Activated CD8-positive, alpha-beta memory T cell treated with anti-CD3 and anti-CD28 coated beads for 24 hours (primary cell): Measurements from ENCODE around the gene LRP5.
"Not testable (repeated sequence)": the region's sequence is repeated elsewhere in the genome, so short reads cannot be mapped to it uniquely, and the experiment has no call there.

Experiments
- DNase-seq: peaks from one replicate; pipeline ENCODE4 v3.0.0-alpha.2; 2020

Gene LRP5

DNA sequence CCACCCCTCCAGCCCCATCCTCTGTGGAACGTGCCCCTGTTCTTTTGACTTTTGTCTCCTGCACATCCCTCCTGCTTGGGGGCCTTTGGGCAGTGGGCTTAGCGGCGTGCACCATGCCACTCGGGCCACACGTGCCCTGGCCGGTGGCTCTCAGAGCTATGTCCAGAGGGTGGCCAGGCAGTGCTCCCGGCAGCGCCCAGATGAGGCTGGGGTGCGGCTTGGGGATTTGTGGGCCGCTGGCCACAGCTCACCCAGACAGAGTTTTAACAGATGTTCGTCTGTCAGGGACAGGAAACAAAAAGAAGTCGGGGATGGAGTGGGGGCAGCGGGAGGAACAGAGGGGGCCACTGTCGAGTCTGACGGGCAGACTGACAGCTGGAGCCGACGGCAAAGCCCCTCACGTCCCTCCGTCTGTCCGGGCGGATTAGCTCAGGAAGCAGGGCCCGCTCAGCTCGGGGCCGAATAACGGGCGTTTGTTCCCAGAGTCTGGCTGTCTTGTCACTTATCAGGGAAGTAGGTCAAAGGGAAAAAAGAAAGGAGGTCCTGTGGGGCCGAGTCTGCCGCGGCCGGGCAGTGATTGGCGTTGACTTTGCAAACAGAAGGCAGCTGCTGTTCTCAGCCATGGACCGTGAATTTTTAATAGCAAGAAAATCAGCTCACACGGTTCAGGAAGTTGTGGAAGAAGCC lies 61.6 kb downstream of the LRP5 start:
- no peak for DNase-seq

DNA sequence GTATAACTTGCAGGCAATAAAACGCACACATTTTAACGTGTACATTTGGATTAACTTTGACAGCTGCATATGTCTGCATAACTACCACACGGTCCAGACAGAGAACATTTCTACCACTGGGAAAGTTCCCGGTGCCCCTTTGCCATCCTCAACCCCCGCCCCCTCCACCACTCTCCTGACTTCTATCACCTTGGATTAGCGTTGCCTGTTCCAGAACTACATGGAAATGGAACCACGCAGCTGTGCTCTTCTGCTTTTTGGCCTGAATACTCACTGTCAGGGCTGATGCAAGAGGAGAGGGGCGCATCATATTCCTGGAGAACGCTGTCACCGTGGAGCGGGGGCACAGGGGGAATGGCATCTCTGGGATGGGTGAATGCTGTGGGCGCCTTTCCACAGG lies 62.1 kb downstream of the LRP5 start:
- DNase-seq = no peak

DNA sequence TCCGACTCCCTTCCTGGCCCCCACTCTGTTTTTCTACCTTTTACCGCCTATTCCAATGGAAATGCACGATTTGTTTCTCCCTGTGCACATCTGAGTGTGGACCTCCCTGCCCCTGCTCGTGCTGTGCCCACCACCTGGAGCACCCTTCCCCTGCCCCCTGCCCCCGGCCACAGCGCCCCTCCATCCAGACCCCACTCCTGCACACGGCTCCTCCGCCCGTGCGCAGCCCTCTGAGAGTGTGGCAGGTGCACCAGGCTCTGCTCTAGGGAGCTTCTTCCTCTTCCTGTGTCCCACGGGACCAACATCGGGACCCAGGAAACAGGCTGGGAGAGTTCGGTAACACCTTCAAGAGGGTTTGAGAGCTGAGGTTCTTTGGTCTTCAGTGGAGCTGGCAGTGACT lies 62.9 kb downstream of the LRP5 start:
- DNase-seq = no peak

DNA sequence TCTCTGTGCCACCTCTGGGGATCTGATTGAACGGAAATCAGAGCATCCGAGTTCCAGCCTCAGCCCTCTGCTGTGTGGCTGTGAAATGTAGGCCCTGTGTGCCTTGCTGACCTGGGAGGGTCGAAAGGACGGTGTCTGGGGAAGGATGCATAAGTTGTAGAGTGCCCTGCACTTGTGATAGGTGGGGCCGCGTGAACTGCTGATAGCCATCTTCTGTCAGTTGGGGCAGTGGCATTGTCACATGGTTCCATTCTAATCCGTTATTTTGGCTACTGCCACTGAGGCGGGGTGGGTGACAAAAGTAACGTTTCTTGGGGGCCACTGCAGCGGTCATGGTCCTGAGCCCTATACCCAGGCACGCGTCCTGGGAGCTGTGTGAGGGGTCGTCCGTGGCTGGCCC lies 63.4 kb downstream of the LRP5 start:
- DNase-seq = no peak

DNA sequence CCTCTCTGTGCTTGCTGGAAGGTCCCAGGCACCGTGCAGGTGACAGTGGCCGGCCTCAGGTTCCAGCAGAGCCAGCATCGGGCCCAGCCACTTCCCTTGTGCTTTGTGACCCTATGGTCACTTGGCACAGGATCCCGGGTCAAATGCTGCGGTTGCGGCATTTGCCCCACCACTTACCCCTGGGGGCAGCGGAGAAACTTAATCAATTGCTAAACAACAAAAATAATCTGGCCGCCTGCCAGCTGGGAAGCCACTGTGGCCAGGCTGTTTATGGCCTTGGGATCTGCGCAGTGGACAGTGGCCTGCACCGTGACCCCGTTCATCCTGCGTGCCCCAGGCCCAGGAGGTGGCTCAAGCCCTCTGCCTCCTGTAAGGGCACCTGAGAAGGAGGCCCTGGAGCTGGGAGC lies 65.0 kb downstream of the LRP5 start:
- DNase-seq = no peak

DNA sequence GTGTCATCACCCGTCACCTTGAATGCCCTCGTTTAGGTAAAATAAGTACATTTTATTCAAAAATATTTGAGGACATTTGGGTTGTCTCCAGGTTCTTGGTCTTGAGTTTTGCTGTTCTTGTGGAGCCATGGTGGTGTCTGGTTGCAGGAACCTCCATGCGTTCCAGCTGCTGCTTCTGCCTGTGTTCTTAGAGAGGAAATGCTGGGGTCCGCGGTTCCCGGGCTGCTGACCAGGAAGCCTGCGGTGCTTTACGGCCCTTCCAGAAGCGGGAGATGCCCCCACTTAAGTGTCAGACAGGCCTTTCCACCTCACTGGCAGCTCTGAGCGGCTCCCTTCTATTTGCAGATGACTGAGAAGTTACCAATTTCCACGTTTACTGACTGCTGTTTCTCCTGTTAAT lies 66.8 kb downstream of the LRP5 start:
- no peak for DNase-seq

DNA sequence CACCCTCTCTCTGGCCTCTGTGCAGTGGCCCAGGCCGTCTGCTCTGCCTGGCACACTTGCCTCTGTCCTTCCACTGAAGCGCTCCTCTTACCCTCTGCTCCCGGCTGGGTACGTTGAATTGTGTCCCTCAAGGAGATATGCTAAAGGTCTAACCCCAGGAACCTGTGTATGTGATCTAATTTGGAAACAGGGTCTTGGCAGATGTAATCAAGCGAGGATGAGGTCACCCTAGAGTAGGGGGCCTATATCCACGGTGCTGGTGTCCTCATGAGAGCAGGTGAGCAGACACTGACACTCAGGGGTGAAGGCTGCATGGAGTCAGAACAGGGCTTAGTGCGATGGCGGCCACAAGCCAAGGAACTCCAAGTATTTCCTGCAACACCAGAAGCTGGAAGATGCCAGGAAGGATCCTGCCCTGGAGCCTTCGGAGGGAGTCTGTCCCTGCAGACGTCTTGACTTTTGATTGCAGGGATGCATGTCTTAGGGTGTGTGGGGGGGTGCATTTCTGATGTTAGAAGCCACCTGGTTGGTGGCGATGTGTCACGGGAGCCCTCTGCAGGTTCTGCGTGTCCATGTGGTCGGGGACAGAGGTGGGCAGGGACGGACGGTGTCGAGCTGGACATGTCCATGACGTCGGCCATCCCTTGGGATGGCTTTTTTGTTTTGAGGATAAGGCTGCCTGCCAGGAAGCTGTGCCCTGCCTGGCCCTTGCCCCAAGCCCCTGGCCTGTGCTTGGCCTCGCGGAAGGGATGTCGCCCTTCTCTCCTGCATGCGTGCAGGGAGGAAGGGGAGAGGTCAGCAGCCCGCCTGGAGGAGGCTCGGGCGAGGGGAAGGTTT lies 68.6 kb downstream of the LRP5 start:
- DNase-seq = no peak

DNA sequence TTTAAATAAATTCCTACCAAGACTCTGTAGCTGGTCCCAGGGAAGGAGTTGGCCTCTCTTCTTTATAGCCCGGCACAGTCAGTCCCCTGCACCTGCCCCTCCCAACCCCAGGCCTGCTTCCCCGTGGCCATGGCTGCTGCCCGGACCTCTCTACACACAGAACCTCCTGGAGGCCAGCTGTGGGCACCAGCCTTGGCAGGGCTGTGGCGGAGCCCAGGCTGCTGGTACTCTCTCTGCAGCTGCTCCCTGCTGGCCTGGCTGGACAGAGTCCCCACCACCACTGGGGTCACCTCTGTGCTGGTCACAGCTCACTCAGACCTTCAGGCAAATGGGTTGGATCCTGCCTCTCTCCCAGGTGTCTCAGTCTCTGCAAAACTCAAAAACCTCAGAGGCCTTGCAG lies 69.3 kb downstream of the LRP5 start:
- no peak for DNase-seq

DNA sequence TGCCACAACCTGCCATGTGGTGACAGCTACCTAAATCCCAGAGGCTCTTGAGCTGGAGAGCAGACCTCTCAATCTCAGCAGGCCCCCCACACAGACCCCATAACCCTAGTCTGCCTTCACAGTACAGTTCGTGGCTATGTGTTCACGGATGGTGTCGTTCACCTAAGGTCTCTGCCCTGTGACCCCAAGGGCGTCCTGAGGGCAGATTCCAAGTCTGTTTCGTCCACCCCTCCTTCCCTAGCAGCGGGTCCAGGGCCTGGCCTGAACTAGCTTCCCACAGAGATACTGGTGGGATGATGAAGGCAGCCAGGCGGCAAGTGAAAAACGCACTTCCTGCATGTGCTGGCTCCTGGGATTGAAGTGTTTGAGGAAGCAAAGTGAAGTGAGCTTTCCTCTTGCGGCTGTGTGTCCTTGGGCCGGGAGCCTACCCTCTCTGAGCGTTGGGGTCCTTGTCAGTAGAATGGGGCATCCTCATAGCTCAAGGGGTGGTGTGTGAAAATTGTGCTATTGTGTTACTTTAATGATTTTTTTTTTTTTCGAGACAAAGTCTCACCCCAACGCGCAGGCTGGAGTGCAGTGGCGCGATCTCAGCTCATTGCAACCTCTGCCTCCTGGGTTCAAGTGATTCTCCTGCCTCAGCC lies 70.1 kb downstream of the LRP5 start:
- DNase-seq = no peak

DNA sequence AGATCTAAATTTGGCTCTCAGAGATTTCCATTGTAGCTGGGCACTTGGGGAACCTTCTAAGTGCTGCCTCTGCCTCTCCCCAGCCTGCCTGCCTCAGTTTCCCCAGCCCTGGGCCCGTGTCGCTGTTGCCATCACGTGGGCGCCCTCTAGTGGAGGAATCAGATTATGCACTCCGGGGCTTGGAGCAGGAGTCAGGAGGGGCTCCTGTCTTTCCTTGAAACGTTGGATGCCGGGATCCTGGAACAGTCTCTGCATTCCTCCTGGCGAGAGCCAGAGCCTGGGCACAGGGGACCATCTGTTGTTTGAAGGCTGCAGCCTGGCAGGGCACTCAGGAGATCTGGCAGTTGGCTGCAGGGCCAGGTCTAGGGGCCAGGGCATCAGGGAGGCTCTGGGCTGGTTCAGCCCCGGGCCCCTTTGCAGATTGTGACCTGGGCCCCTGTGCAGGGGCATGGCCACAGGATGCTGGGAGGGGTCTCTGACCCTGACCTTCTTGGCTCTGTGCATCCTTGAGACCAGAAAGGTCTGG lies 71.6 kb downstream of the LRP5 start:
- peak; percentile 87 for DNase-seq

DNA sequence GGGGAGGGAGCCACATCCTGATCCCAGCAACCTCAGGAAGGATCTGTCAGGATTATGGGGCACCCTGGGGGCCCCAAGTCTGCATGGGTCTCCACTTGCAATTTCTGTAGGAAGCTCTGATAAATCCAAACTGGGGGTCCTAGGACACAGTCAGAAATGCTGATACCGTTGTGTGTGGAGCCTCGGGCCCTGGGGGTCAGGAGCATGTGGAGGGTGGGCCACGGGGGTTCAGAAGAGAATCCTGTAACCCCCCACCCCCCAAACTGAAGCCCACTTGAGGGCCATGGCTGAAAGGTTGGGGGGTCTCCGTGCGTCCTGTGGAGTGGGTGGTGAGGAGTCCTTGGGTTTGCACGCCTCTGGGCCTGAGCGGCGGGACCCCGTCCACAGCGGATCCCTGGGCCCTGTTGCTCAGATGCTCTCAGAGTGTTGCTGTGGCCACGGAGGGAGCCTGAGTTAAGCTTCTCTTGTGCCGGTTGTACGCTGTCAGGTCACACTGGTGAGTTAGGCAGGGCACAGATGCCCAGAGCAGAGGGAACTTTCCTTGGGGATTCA lies 72.2 kb downstream of the LRP5 start:
- DNase-seq = no peak

DNA sequence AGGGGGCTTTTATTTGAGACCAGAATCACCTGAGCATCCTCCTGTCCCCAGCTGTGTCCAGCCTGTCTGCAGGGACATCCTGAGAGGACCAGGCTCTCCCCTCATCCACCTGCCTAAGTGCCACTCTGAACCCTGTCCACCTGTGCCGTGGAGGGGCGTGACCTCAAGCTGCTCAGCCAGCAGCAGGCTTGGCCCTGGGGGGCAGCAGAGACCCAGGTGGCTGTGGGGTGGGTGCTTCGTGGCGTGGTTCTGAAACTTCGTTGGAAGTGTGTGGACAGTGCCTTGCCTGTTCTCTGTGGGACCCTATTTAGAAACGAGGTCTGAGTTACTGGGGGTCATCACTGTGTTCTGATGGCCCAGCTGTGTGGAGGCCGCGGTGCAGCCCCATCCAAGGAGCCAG lies 72.7 kb downstream of the LRP5 start:
- no peak for DNase-seq

DNA sequence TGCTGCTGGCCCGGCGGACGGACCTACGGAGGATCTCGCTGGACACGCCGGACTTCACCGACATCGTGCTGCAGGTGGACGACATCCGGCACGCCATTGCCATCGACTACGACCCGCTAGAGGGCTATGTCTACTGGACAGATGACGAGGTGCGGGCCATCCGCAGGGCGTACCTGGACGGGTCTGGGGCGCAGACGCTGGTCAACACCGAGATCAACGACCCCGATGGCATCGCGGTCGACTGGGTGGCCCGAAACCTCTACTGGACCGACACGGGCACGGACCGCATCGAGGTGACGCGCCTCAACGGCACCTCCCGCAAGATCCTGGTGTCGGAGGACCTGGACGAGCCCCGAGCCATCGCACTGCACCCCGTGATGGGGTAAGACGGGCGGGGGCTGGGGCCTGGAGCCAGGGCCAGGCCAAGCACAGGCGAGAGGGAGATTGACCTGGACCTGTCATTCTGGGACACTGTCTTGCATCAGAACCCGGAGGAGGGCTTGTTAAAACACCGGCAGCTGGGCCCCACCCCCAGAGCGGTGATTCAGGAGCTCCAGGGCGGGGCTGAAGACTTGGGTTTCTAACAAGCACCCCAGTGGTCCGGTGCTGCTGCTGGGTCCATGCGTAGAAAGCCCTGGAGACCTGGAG lies 74.1 kb downstream of the LRP5 start:
- DNase-seq = no peak

DNA sequence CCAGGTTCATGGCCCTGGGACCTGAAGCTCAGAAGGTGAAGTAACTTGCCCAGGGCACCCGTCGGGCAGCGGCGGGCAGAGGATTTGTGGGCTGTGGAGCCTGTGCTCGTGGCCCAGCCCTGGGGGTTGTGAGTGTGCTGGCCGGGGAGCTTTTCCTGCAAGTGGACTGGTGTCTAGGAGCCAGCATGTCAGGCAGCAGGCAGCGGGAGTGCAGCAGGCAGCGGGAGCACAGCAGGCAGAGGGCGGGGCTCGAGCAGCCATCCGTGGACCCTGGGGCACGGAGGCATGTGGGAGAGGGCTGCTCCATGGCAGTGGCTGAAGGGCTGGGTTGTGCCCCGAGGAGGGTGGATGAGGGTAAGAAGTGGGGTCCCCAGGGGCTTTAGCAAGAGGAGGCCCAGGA lies 75.4 kb downstream of the LRP5 start:
- no peak for DNase-seq

DNA sequence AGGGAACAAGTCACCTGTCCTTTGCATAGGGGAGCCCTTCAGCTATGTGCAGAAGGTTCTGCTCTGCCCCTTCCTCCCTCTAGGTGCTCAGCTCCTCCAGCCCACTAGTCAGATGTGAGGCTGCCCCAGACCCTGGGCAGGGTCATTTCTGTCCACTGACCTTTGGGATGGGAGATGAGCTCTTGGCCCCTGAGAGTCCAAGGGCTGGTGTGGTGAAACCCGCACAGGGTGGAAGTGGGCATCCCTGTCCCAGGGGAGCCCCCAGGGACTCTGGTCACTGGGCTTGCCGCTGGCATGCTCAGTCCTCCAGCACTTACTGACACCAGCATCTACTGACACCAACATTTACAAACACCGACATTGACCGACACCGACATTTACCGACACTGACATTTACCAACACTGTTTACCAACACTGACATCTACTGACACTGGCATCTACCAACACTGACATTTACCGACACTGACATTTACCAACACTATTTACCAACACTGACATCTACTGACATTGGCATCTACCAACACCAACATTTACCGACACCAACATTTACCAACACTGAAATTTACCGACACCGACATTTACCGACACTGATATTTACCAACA lies 76.3 kb downstream of the LRP5 start:
- no peak for DNase-seq

DNA sequence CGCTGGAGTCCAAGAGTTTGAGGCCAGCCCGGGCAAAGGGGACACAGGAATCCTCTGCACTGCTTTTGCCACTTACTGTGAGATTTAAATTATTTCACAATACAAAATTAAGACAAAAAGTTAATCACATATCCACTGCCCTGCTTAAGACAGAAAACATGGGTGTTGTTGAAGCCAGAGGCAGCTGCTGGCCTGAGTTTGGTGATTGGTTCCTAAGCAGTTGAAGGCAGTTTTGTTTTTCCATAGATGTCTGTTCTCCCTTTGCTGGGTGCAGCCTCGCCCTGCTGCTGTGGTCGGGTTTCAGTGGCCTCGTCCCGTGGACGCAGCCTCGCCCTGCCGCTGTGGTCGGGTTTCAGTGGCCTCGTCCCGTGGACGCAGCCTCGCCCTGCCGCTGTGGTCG lies 77.9 kb downstream of the LRP5 start:
- no peak for DNase-seq

DNA sequence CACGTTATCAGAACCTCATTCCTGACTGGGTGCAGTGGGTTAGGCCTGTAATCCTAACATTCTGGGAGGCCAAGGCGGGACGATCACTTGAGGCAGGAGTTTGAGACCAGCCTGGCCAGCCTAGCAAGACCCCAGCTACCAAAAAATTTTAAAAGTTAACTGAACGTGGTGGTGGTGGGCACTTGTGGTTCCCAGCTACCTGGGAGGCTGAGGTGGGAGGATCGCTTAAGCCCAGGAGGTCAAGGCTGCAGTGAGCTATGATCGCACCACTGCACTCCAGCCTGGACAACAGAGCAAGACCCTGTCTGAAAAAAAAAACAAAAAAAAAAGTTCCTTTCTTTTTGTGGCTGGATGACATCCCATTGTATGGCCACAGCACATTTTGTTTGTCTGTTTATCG lies 80.4 kb downstream of the LRP5 start:
- DNase-seq = no peak

DNA sequence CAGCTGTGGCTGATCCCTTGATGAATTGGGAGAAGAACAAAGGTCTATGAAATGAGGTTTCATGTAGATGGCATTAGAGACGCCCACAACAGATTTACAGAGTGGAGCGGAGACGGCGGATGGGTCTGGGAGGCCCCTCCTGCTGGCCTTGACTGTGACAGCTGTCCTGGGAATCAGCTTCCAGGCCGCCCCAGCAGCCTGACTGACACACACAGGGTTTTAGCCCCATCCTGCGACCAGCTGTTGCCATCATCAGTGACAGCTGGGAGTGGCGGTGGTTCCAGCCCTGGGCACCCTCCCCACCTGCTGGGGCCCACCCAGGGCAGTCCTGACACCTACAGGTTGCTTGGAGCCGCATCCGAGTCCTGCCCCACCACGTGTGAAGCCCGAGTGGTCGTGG lies 84.1 kb downstream of the LRP5 start:
- DNase-seq = no peak

DNA sequence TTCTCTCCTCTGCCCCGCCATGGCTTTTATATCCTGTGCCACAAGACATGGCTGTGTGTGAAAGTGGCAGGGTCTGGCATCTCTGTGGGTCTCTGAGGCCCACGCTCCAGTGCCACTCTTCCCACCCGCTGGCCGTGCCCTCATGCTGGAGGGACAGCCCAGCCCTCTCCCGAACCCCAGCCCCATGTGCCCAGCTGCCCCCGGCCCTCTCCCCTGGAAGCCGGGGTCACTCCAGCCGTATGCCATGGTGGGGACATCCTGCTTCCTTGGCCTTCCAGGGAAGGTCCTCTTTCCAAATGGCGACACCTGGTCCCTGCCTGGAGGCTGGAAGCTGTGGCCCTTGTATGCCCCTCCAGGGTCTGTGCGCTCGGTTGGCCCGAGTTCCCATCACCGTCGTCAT lies 84.9 kb downstream of the LRP5 start:
- DNase-seq = no peak

DNA sequence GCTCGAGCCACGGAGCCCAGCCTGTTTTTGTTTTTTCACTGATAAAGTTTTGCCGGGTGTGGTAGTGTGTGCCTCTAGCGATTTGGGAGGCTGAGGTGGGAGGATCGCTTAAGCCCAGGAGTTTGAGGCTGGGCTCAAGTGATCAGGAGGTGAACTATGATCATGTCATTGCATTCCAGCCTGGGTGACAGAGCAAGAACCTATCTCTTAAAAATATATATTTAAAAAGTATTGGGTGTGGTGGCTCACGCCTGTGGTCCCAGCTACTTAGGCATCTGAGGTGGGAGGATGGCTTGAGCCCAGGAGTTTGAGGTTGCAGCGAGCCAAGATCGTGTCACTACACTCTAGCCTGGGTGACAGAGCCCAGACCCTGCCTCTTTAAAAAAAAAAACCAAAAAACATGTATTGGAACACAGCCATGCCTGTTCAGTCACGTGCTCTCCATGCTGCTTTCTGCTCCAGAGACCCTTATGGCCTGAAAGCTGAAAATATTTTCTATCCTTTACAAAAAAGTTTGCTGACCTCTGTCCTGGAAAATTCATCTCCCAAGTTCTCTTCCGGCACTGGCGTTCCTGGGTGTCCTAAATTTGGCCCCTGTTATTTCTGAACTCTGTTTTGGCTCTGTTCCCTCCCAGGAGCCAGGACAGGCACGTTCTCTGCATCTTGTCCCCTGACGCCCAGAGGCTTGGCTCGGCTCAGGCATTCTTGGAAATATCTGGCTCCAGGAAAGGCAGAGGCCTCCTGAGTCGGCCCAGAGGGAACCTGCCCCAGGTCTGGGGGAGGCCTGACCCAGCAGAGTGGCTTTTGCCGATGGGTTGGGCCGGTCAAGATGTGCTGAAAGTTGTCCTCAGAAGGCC lies 86.8 kb downstream of the LRP5 start:
- DNase-seq = no peak

DNA sequence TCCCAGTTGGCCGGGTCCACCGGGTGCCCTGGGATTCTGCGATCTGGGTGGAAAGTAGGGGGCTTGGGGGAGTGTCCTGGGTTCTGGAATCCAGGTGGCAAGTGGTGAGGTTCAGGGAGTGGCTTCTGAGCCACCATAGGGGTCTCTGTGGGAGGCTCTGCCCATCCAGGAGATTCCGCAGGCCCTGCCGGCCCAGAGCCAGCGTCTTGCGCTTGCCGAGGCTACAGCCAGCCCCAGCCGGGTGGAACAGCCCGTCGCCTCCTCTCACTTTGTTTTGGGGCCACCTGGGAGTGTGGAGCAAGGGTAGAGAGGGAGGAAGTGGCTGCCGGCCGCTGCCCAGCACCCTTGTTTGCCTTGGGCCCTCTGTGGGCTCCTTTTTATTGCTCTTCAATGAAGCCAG lies 87.5 kb downstream of the LRP5 start:
- no peak for DNase-seq

DNA sequence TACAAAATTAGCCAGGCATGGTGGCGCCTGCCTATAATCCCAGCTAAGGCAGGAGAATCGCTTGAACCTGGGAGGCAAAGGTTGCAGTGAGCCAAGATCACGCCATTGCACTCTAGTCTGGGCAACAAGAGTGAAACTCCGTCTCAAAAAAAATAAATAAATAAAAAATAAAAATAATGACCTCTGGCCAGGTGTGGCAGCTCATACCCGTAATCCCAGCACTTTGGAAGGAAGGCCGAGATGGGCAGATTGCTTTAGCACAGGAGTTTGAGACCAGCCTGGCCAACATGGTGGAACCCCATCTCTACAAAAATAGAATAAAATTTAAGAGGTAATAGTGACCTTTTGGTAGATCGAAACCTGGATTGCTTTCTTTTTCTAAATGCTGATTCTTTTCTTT lies 88.2 kb downstream of the LRP5 start:
- DNase-seq = not testable (repeated sequence)
